Measurements from ENCODE around the gene ADGRL1.
"Not testable (repeated sequence)": the region's sequence is repeated elsewhere in the genome, so short reads cannot be mapped to it uniquely, and the experiment has no call there.

The ADGRL1 gene

DNA sequence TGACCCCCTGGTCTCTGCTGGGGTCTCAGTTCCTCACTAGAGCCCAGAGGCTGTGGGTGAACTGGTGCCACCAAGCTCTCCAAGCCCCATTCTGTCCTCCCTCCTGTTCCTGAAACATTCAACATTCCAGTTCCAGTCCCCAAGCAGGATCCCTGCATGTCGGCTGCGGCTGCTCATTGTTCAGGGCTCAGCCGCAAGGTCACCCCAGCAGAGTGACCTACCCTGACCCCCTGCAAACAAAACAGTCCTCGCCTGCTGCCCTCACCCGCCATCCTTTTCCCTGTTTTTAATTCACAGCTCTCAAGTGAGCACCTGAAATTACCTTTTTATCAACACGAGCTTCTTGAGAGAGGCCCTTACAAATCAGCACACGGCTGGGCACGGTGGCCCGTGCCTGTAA is 19.3 kb downstream of the ADGRL1 start:
- DNase-seq = not testable (repeated sequence)

DNA sequence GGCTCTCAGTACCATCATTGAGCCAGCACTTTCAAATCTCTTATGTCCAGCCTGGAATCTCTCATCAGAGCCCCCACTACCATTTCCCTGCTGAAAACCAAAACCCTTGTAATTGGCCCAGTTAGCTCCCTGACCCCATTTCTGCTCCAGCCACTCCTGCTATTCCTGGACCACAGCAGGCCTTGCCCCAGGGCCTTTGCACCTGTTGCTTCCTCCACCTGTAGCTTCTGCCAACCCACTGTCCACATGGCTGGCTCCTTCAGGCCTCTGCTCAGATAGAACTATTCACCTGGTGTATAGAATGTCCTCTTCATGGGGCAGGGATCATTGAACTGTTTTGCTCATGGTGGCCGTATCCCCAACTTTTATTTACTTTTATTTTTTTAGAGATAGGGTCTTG is 20.3 kb downstream of the ADGRL1 start:
- DNase-seq = not testable (repeated sequence)

GRCh38 chr19:14185158-14185557 is 20.8 kb downstream of the ADGRL1 start:
- DNase-seq = no peak

DNA sequence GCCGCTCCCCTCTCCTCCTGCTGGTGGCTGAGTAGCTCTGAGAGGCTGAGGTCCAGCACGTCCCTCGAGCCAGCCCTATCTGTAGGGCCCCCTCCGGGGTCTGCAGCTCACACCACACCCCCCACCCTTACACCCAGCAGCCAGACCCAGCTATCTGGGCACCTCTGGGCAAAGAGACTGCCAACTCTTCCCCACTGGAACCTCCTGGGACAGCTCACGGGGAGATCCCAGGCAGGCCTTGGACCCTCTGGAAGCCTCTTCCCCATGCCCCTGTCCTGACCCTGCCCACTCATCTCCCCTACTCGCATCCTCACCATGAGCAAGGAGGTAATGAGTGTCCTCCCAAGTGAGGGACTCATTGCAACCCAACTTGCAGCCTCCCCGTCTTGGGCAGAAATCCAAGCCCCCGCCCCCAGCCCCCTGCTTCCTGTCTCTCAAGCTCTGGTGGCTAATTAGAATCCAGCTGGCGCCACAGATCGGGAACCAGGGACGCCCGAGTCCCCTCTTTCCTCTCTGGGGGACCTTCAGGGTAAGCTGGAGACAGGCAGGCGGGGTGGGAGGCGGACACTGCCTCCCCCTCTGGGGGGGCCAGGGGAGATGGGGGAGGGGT is 22.1 kb downstream of the ADGRL1 start:
- no peak for DNase-seq

DNA sequence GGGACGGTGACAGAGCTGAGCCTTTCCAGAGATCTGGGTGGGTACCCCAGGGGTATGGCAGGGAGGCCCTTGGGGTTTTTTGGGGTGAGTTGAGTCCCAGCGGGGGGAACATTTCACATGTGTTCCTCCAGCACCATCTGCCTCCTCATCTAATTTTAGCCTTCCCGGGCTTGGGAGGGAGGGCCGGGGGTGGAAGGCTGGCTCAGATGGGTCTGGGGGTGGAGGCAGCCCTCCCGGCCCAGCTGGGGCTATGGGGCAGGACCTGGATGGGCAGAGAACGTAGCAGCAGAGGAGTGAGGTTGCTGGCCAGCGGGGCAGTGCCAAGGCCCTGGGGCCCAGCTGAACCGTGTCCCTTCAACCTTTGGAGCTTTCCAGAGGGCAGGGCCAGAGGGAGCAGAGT is 23.5 kb downstream of the ADGRL1 start:
- no peak for DNase-seq

GRCh38 chr19:14181906-14182305 is 24.1 kb downstream of the ADGRL1 start:
- no peak for DNase-seq

DNA sequence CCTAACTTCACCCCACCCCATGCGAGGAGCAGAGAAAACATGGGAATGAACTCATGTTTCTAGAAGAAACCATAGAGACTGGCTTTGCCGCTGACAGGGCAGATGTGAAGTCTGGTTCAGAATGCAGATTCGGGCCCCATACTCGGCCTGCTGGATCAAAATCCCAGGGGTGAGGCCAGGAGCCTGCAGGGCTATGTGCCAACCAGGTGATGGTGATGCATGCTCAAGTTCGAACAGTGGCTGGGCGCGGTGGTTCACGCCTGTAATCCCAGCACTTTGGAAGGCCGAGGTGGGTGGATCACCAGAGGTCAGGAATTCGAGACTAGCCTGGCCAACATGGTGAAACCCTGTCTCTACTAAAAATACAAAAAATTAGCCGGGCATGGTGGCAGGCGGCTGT is 24.8 kb downstream of the ADGRL1 start:
- not testable (repeated sequence) for DNase-seq

DNA sequence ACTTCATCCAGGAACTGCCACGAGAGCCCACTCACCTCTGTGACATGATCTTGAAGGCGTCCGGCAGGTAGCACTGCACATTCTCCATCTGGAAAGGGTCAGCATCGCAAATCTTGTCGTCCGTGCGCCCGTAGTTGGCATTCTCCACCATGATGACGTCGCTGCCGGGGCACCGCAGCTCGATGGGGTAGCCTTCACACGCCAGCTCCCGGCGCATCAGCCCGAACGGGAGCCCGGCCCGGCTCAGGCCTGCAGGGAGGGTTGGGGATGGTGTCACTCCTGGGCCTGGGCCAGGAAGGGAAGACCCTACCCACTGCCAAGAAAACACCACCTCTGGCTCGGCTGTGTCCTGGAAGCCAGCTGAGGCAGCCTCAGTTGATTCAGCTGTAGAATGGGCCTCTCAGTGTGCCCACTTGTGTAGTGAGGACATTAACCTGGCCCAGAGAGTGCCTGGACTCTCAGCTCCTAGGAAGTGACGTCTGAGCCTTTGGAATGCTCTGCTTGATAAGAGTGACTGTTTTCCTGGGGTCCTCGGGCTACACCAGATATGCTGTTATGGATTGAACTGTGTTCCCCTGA is 28.4 kb downstream of the ADGRL1 start:
- no peak for DNase-seq

- DNase-seq = no peak
Measured at GRCh38 chr19:14175351-14175792, 30.6 kb downstream of the ADGRL1 start.

- no peak for DNase-seq
Measured at GRCh38 chr19:14174883-14175282, 31.1 kb downstream of the ADGRL1 start.

DNA sequence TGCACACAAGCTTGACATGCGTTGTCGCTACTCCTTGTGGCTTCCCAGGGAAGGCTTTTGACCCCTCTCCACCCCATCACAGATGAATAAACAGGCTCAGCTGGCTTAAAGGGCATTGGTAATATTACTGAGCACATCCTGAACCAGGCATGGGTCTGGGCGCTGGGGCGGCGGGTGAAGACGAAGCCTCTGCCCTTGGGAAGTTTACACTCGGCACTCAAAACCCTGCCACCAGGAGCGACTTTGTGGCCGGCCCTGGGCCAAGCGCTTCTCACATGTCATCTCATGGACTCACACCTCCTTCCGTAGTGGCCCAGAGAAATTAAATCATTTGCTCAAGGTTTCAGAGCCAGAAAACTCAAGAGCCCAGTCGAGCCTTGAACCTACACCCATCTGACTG is 37.0 kb downstream of the ADGRL1 start:
- no peak for DNase-seq

GRCh38 chr19:14168259-14168972 is 37.6 kb downstream of the ADGRL1 start:
- DNase-seq = no peak

DNA sequence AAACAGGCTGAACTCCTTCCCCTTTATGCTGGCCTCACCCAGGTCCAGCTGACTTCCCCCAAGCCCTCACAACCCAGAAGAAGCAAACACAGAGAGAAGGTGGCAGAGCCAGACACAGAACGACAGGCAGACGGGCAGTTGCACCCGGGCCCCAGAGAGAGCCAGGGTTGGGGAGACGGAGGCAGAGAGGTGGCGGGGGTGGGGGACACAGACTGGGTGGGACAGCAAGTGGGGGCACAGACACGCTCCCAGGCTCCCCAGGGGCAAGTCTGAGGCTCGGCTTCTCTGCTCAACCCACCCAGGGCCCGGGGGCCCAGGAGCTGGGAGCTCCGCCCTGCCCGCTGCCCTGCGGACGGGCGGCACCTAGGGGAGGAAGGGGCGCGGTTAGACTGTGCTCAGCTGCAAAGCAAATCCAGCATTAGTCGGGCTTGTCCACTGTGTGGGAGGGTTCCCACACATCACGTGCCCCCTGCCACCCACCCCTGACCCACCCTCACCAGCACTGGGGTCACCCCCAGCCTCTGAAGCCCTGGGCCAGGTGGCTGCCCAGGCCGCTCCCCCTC is 38.3 kb downstream of the ADGRL1 start:
- peak; percentile 33 for DNase-seq

GRCh38 chr19:14166999-14167575 is 38.9 kb downstream of the ADGRL1 start:
- DNase-seq = peak; percentile 37

- peak; percentile 34 for DNase-seq
Measured at GRCh38 chr19:14165990-14166830, 39.8 kb downstream of the ADGRL1 start.

DNA sequence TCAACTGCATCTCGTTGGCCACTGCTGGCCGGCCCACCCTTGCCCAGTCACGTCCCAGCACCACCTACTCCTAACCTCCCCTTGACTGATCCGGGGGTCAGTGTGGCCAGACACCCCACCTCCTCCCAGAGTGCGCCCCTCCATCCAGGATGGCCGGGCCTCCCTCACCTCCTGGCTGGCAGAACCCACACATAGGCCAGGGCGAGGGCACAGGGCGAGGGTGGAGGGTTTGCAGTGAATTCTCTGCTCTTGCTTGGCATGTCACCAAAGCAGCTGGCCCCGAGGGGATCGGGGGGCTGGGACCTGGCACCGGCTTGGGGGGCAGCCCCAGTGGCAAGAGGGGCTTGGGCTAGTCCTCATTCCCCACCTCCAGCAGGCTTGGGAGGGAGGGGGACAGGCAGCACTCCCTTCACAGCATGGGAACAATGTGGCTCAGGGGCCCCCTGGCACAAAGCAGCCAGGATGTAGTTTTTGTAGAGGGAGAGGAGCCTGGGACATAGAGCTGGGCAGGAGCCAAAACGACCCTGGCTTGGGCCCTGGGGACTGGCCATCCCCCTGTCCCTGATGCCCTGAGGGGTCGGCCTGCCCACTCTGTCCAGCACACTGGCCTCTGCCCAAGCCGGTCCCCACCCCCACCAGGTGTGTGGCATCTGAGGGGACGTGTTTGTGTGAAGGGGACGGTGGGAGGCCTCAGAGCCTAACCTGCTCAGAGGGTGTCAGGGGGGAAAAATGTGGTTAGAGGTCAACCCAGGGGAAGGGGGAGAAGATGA is 41.1 kb downstream of the ADGRL1 start:
- no peak for DNase-seq

DNA sequence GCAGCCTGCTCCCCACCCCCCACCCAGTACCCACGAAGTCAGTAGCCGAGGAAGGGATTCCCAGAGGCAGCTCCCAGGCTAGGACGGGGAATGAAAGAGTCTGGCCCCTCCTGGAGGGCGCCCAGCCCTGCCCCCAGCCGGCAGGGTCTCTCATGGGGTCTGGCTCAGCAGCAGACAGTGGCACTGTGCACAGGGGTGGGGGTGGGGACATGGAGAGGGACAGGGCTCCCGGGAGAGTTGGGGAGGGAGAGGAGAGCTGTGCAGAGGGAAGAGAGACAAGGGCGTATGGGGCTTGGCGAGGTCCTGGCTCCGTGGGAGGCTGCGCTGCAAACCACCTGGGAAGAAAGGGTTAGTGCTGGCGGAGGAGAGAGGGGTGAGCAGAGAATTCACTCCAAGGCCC is 41.9 kb downstream of the ADGRL1 start:
- no peak for DNase-seq

- DNase-seq = no peak
Measured at GRCh38 chr19:14162871-14163297, 43.1 kb downstream of the ADGRL1 start.

DNA sequence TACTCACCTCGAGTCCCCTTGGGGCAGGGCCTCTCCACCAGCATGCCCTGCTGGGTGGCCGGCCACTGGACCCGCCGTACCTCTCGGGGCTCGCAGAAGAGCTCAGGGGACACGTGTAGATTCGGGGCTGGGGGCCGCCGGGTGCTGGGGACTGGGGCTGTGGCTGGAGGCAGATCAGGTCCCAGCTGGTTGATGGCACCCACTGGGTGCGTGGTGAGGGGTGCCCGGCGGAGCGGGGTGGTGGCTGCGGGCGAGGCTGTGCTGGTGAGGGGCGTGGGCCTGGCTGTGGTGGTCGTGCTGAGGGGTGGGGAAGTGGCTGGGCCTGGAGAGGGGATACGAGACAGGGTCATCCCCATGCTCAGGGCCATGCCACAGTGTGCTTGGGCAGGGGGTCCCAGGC is 44.7 kb downstream of the ADGRL1 start:
- no peak for DNase-seq

DNA sequence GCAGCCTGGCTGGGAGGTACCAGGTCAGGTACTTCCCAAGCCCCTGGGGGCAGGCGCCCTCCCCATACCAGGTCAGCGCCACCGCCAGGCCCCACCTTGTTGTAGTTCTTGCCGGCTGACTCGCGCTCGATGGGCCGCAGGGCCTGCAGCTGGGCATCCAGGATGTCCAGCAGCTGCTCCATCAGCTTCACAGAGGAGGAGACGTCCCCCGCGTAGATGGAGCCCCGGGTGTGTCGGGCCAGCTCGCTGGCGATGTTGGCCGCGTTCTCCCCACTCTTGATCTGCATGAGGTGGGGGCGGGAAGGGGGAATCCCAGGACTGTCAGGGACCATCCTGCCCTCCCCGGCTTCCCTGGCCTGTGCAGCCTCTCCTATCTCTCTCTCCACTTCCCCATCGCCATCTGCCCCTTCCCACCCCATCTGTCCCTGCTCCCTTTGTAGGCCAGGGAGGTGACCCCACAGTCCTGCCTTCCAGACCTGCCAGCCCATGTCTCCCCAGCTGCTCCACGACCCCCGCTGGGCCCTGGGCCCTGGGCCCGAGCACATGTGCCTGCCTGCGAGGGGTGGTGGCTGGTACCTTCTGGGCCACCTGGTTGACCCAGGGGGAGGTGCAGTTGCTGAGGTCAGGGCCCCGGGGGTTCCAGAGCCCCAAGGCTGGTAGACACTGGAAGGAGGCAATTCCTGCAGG is 45.8 kb downstream of the ADGRL1 start:
- DNase-seq = no peak

DNA sequence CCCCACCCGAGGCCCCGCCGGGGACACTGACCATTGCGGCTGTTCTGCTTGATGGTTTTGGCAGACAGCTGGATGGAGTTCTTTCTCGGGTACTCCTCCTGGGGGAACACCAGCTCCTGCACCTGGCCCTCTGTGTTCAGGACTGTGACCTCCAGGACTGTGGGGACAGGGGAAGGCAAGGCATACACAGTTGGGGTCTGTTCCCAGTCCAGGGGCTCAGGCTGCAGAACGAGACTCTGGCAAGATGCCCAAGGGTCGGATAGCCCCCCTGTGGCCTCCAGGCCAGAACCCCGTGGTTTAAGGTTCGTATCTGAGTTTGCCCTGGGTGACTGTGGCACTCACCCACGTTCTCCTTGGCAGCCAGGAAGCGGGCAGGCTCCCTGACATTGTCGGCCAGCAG is 46.9 kb downstream of the ADGRL1 start:
- no peak for DNase-seq
